ENCODE measurements around the gene C9orf50. TPM values are rescaled to one million over a fixed set of nuclear protein-coding genes. Genes with fewer than 3 reads are reported as not detected.
A peak's percentile ranks its signal among the peaks of the same experiment; 100 is the strongest.
"Not testable (repeated sequence)": the region's sequence is repeated elsewhere in the genome, so short reads cannot be mapped to it uniquely, and the experiment has no call there.

The C9orf50 gene
- total and polyA plus RNA-seq, 5 donors from 2014 or later, result not detected

GRCh38 chr9:129665389-129665775, 44.5 kb upstream of the C9orf50 start, which contains the start of gene PRRX2:
Gene PRRX2 (plus strand): TSS chr9:129665647. CDS start chr9:129665868, 221 bp downstream.
- no peaks in the 10 kb centered on the region for H3K36me3 Mint-ChIP-seq
- peaks cover 0 to 2% (median 0%) of the 10 kb centered on the region in 7 donors for H3K9me3 Mint-ChIP-seq
- H3K27ac Mint-ChIP-seq, result no peak within 1 kb of the TSS
- no peaks in the 10 kb centered on the region for H3K9me3 ChIP-seq (ENCODE audit: control insufficient read depth in 2 of 2, low read length in 2 of 2)
- no peak within 1 kb of the TSS for H3K27ac ChIP-seq (ENCODE audit: insufficient read depth, low read length, poor library complexity, severe bottlenecking)
- no peaks in the 10 kb centered on the region for H3K27me3 ChIP-seq (ENCODE audit: control insufficient read depth, insufficient read depth, low read length)
- DNase-seq (peak in 1 of 3 donors; percentile 14), ATAC-seq (ENCODE audit: low read depth in 2 of 2) (peak; percentile 16 to 35)
- peak within 1 kb of the TSS; percentile 29 to 90 (median 73) for H3K4me3 Mint-ChIP-seq
- no peak within 1 kb of the TSS for H3K4me3 ChIP-seq (ENCODE audit: low read depth, low read length)
- peaks cover 0 to 4% (median 0%) of the 10 kb centered on the region in 4 donors for H3K4me1 Mint-ChIP-seq
- peaks cover 15% of the 10 kb centered on the region for H3K4me1 ChIP-seq (ENCODE audit: control insufficient read depth, insufficient read depth, low read length, poor library complexity, severe bottlenecking)
- no peaks in the 10 kb centered on the region for H3K36me3 ChIP-seq (ENCODE audit: control insufficient read depth, insufficient read depth, low read length)
- peaks cover 47% of the 10 kb centered on the region for H3K27me3 Mint-ChIP-seq

- Mint-ChIP-seq H3K27ac (no peak overlapping the region), H3K4me3 (peak overlapping the region; percentile 29 to 90 (median 73)), H3K27me3 (peaks cover 45% of the 10 kb centered on the region), H3K4me1 (peaks cover 0 to 4% (median 0%) of the 10 kb centered on the region in 4 donors), H3K9me3 (peaks cover 0 to 2% (median 0%) of the 10 kb centered on the region in 7 donors), H3K36me3 (no peaks in the 10 kb centered on the region)
- Histone ChIP-seq H3K36me3 (ENCODE audit: control insufficient read depth, insufficient read depth, low read length) (no peaks in the 10 kb centered on the region), H3K4me1 (ENCODE audit: control insufficient read depth, insufficient read depth, low read length, poor library complexity, severe bottlenecking) (peaks cover 15% of the 10 kb centered on the region), H3K4me3 (ENCODE audit: low read depth, low read length) (no peak overlapping the region), H3K27ac (ENCODE audit: insufficient read depth, low read length, poor library complexity, severe bottlenecking) (no peak overlapping the region), H3K27me3 (ENCODE audit: control insufficient read depth, insufficient read depth, low read length) (no peaks in the 10 kb centered on the region), H3K9me3 (ENCODE audit: control insufficient read depth in 2 of 2, low read length in 2 of 2) (no peaks in the 10 kb centered on the region)
- ATAC-seq (ENCODE audit: low read depth in 2 of 2) (peak; percentile 22 to 44), DNase-seq (peak in 1 of 3 donors; percentile 27)
These were observed 44.0 kb upstream of the C9orf50 start for GRCh38 chr9:129664746-129665388.

- not testable (repeated sequence) for H3K4me3 Mint-ChIP-seq; H3K27ac Mint-ChIP-seq; H3K27me3 ChIP-seq (ENCODE audit: control insufficient read depth, insufficient read depth, low read length)
These were observed 41.3 kb upstream of the C9orf50 start for GRCh38 chr9:129662239-129662638.

DNA sequence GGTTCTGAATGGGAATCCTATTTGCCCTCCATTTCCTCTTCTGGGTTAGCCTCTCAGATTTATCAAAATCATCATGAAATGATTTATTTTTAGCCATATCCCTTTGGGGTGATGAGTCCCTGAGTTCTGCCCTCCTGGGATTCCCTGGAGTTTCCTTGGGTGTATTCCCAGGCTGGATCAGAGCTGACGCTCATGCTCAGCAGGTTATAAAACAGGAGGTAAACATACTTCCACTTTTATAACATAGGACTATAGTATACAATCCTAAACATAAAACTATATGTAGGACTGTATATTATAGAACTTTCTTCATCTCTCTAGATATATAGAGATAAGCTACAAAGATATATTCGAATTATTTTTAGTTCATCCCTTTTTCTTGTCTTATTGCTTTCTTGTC, 40.1 kb upstream of the C9orf50 start:
- Histone ChIP-seq H3K4me1 (ENCODE audit: control insufficient read depth, insufficient read depth, low read length, poor library complexity, severe bottlenecking) (peaks cover 9% of the 10 kb centered on the region), H3K27ac (ENCODE audit: insufficient read depth, low read length, poor library complexity, severe bottlenecking) (no peak overlapping the region), H3K36me3 (ENCODE audit: control insufficient read depth, insufficient read depth, low read length) (no peaks in the 10 kb centered on the region), H3K4me3 (ENCODE audit: low read depth, low read length) (no peak overlapping the region), H3K27me3 (ENCODE audit: control insufficient read depth, insufficient read depth, low read length) (no peaks in the 10 kb centered on the region), H3K9me3 (ENCODE audit: control insufficient read depth in 2 of 2, low read length in 2 of 2) (no peaks in the 10 kb centered on the region)
- peaks cover 0 to 2% (median 0%) of the 10 kb centered on the region in 7 donors for H3K9me3 Mint-ChIP-seq
- peaks cover 31% of the 10 kb centered on the region for H3K27me3 Mint-ChIP-seq
- ATAC-seq (ENCODE audit: low read depth in 2 of 2) (no peak), DNase-seq (no peak)
- no peak overlapping the region for H3K4me3 Mint-ChIP-seq
- peaks cover 0 to 4% (median 0%) of the 10 kb centered on the region in 4 donors for H3K4me1 Mint-ChIP-seq
- H3K36me3 Mint-ChIP-seq, result no peaks in the 10 kb centered on the region
- H3K27ac Mint-ChIP-seq, result peak overlapping the region in 1 of 3 donors; percentile 13

More at GRCh38 chr9:129662239-129662638, 41.3 kb upstream of the C9orf50 start:
- H3K4me1 ChIP-seq (ENCODE audit: control insufficient read depth, insufficient read depth, low read length, poor library complexity, severe bottlenecking), result peaks cover 15% of the 10 kb centered on the region
- not testable (repeated sequence) for H3K27ac ChIP-seq (ENCODE audit: insufficient read depth, low read length, poor library complexity, severe bottlenecking); DNase-seq; H3K4me1 Mint-ChIP-seq; H3K9me3 Mint-ChIP-seq; H3K36me3 ChIP-seq (ENCODE audit: control insufficient read depth, insufficient read depth, low read length); H3K36me3 Mint-ChIP-seq; ATAC-seq (ENCODE audit: low read depth in 2 of 2); H3K9me3 ChIP-seq (ENCODE audit: control insufficient read depth in 2 of 2, low read length in 2 of 2); H3K4me3 ChIP-seq (ENCODE audit: low read depth, low read length)
- H3K27me3 Mint-ChIP-seq, result peaks cover 32% of the 10 kb centered on the region

DNA sequence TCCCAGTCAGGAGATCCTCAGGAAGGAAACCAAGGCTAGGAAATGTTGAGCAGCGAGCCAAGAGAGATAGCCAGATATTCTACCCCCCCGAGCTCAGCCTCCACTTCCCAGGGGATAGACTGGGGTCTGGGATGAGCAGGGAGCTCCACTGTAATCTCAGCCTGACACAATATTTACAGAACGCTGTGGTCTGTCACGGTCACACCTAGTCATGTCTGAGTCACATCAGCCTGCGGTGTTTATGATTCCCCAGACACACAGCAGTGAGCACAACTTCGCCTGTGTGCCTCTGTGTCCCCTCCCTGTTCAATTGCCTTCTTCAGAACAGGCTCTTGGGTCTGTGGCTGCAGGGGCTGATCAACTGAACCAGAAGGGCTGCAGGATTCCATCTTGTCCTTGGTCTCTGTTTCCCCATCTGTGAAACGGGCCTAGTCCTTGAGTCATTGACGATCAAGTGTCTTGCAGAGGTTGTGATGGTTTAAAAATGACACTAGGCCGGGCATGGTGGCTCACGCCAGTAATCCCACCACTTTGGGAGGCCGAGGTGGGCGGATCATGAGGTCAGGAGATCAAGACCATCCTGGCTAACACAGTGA, 36.0 kb upstream of the C9orf50 start:
- Histone ChIP-seq H3K36me3 (ENCODE audit: control insufficient read depth, insufficient read depth, low read length) (no peaks in the 10 kb centered on the region), H3K27ac (ENCODE audit: insufficient read depth, low read length, poor library complexity, severe bottlenecking) (no peak overlapping the region), H3K27me3 (ENCODE audit: control insufficient read depth, insufficient read depth, low read length) (no peaks in the 10 kb centered on the region), H3K4me1 (ENCODE audit: control insufficient read depth, insufficient read depth, low read length, poor library complexity, severe bottlenecking) (no peaks in the 10 kb centered on the region), H3K4me3 (ENCODE audit: low read depth, low read length) (no peak overlapping the region), H3K9me3 (ENCODE audit: control insufficient read depth in 2 of 2, low read length in 2 of 2) (no peaks in the 10 kb centered on the region)
- Mint-ChIP-seq H3K27ac (no peak overlapping the region), H3K36me3 (no peaks in the 10 kb centered on the region), H3K9me3 (no peaks in the 10 kb centered on the region), H3K4me3 (no peak overlapping the region), H3K27me3 (peaks cover 9% of the 10 kb centered on the region), H3K4me1 (no peaks in the 10 kb centered on the region)
- DNase-seq, result no peak
- ATAC-seq (ENCODE audit: low read depth in 2 of 2), result no peak

GRCh38 chr9:129655696-129656095, 34.8 kb upstream of the C9orf50 start:
- H3K4me1 Mint-ChIP-seq, result no peaks in the 10 kb centered on the region
- no peak overlapping the region for H3K27ac Mint-ChIP-seq
- H3K27ac ChIP-seq (ENCODE audit: insufficient read depth, low read length, poor library complexity, severe bottlenecking), result no peak overlapping the region
- no peaks in the 10 kb centered on the region for H3K9me3 ChIP-seq (ENCODE audit: control insufficient read depth in 2 of 2, low read length in 2 of 2)
- H3K4me3 Mint-ChIP-seq, result no peak overlapping the region
- DNase-seq, result no peak
- no peaks in the 10 kb centered on the region for H3K9me3 Mint-ChIP-seq
- H3K27me3 ChIP-seq (ENCODE audit: control insufficient read depth, insufficient read depth, low read length), result no peaks in the 10 kb centered on the region
- no peaks in the 10 kb centered on the region for H3K4me1 ChIP-seq (ENCODE audit: control insufficient read depth, insufficient read depth, low read length, poor library complexity, severe bottlenecking)
- no peaks in the 10 kb centered on the region for H3K36me3 ChIP-seq (ENCODE audit: control insufficient read depth, insufficient read depth, low read length)
- no peaks in the 10 kb centered on the region for H3K36me3 Mint-ChIP-seq
- peaks cover 8% of the 10 kb centered on the region for H3K27me3 Mint-ChIP-seq
- no peak for ATAC-seq (ENCODE audit: low read depth in 2 of 2)
- no peak overlapping the region for H3K4me3 ChIP-seq (ENCODE audit: low read depth, low read length)

GRCh38 chr9:129655154-129655553, 34.3 kb upstream of the C9orf50 start:
- no peak overlapping the region for H3K27ac ChIP-seq (ENCODE audit: insufficient read depth, low read length, poor library complexity, severe bottlenecking)
- H3K4me1 ChIP-seq (ENCODE audit: control insufficient read depth, insufficient read depth, low read length, poor library complexity, severe bottlenecking), result no peaks in the 10 kb centered on the region
- no peaks in the 10 kb centered on the region for H3K9me3 ChIP-seq (ENCODE audit: control insufficient read depth in 2 of 2, low read length in 2 of 2)
- ATAC-seq (ENCODE audit: low read depth in 2 of 2) (no peak), DNase-seq (no peak)
- no peak overlapping the region for H3K27ac Mint-ChIP-seq
- H3K27me3 Mint-ChIP-seq, result peaks cover 11% of the 10 kb centered on the region
- no peak overlapping the region for H3K4me3 ChIP-seq (ENCODE audit: low read depth, low read length)
- no peak overlapping the region for H3K4me3 Mint-ChIP-seq
- peaks cover 0 to 1% (median 0%) of the 10 kb centered on the region in 4 donors for H3K4me1 Mint-ChIP-seq
- H3K36me3 Mint-ChIP-seq, result no peaks in the 10 kb centered on the region
- H3K27me3 ChIP-seq (ENCODE audit: control insufficient read depth, insufficient read depth, low read length), result no peaks in the 10 kb centered on the region
- no peaks in the 10 kb centered on the region for H3K36me3 ChIP-seq (ENCODE audit: control insufficient read depth, insufficient read depth, low read length)
- no peaks in the 10 kb centered on the region for H3K9me3 Mint-ChIP-seq
